MM.1S (cell line): ENCODE data around the gene RIOK3.

Experiments
- CTCF ChIP-seq: fragments of 300-600 bp; sonication (generic); IDR thresholded peaks from 2 replicates; pipeline ENCODE4 v1.5.1; 2016; ENCODE audit warnings: antibody characterized with exemption, low read length, mixed read lengths
- EZH2 ChIP-seq: fragments of 300-600 bp; sonication (generic); optimal IDR thresholded peaks from 2 replicates; pipeline ENCODE3; 2017; ENCODE audit warnings: low read depth, mild to moderate bottlenecking, antibody characterized with exemption, low read length, mixed read lengths
- EZH2phosphoT487 ChIP-seq: fragments of 300-600 bp; sonication (generic); IDR thresholded peaks from 2 replicates; pipeline ENCODE4 v1.6.1; 2018; ENCODE audit warnings: antibody characterized with exemption, low read length

GRCh38 chr18:23524213-23524707 lies 71.2 kb downstream of the RIOK3 start:
- no peak for TF ChIP-seq CTCF
- TF ChIP-seq EZH2phosphoT487 = no peak
- no peak for TF ChIP-seq EZH2
